ENCODE results near the gene AK5.

DNA sequence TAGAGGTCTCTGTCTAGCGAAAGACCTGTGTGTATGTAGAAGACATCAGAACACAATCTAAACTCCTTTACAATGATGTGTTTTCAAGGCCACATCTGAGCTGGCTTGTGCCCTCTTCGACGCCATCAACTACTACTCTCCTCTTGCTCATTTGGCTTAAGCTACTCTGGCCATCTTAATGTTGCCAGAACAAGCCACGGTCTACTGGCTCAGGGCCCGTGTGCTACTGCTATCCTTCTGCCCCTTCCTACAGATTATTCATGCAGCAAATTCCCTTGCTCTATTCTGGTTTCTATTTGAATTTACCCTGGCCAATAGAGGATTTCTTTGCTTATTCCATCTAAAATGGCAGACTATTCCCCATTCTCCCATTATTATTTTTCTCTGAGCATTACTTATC is 278.9 kb downstream of the AK5 start:
- TF ChIP-seq, protein P1, sequence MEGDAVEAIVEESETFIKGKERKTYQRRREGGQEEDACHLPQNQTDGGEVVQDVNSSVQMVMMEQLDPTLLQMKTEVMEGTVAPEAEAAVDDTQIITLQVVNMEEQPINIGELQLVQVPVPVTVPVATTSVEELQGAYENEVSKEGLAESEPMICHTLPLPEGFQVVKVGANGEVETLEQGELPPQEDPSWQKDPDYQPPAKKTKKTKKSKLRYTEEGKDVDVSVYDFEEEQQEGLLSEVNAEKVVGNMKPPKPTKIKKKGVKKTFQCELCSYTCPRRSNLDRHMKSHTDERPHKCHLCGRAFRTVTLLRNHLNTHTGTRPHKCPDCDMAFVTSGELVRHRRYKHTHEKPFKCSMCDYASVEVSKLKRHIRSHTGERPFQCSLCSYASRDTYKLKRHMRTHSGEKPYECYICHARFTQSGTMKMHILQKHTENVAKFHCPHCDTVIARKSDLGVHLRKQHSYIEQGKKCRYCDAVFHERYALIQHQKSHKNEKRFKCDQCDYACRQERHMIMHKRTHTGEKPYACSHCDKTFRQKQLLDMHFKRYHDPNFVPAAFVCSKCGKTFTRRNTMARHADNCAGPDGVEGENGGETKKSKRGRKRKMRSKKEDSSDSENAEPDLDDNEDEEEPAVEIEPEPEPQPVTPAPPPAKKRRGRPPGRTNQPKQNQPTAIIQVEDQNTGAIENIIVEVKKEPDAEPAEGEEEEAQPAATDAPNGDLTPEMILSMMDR (IDR thresholded peaks at IDR 0.05; ENCODE audit: low read length): no peak
- TF ChIP-seq EZH2 (optimal IDR thresholded peaks at IDR 0.05; ENCODE audit: low read depth, low read length): no peak

All from MM.1S (cell line).